Activated CD8-positive, alpha-beta memory T cell treated with anti-CD3 and anti-CD28 coated beads, Interleukin-2, amount 50 U/mL, for 24 hours (primary cell): Measurements from ENCODE around the gene STX18.
"Not testable (repeated sequence)": the region's sequence is repeated elsewhere in the genome, so short reads cannot be mapped to it uniquely, and the experiment has no call there.

Experiments
- DNase-seq: peaks from one replicate; pipeline ENCODE4 v3.0.0-alpha.2; 2020; ENCODE audit errors: extremely low read depth

STX18 gene

GRCh38 chr4:4541661-4542570 lies at the start of gene STX18:
Gene STX18, minus strand, starts transcription at chr4:4542048. Its CDS starts 84 bp downstream, at chr4:4541964.
- peak; percentile 70 for DNase-seq

GRCh38 chr4:4591071-4591470 lies 49.2 kb upstream of the STX18 start:
- no peak for DNase-seq

DNA sequence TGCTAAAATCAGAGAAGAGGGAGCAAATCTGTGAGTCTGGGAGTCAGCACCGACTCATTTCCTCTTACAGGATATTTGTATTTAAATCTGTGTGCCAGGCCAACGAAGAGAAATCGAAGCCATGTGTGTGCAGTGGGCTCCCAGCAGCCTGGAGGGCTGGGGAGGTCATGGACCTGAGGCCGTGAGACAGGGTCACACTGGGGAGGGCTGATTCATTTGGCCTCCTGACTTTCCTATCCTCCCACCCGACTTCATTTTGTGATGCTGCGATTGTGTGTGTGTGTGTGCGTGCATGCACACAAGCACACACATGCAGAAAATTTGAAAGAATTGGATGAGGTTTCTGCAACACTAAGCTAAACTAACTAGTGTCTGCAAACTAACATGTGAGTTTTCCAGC lies 48.7 kb upstream of the STX18 start:
- no peak for DNase-seq

DNA sequence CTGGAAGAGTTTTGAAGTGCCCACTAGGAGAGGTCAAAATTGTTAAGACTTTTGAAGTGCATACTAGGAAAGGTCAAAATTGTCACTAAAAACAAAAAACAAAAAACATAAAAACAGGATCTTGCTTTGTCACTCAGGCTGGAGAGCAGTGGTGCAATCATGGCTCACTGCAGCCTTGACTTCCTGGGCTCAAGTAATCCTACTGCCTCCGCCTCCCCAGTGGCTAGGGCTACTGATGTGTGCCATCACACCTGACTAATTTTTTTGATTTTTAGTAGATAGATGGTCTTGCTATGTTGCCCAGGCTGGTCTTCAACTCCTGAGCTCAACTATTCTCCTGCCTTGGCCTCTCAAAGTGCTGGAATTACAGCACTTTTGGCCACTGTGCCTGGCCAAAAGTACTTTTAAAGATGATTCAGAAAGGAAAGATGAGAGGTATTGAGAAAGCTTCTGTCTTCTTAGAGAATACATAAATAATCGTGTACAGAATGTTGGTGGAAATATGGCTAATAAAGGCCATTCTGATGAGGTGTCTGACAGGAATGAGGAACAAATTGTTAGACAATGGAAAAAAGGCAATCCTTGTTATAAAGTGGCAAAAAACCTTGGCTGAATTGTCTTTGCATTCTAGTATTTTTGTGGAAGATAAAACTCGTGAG lies 43.3 kb upstream of the STX18 start:
- no peak for DNase-seq

- DNase-seq = no peak
Observed at GRCh38 chr4:4583606-4584005, 41.8 kb upstream of the STX18 start.

- DNase-seq = no peak
Observed at GRCh38 chr4:4582653-4583052, 40.8 kb upstream of the STX18 start.

- no peak for DNase-seq
Observed at GRCh38 chr4:4580494-4580893, 38.6 kb upstream of the STX18 start.

- no peak for DNase-seq
Observed at GRCh38 chr4:4578981-4579380, 37.1 kb upstream of the STX18 start.

- DNase-seq = no peak
Observed at GRCh38 chr4:4577359-4577875, 35.6 kb upstream of the STX18 start.

GRCh38 chr4:4575284-4576211 lies 33.7 kb upstream of the STX18 start:
- peak; percentile 29 for DNase-seq

DNA sequence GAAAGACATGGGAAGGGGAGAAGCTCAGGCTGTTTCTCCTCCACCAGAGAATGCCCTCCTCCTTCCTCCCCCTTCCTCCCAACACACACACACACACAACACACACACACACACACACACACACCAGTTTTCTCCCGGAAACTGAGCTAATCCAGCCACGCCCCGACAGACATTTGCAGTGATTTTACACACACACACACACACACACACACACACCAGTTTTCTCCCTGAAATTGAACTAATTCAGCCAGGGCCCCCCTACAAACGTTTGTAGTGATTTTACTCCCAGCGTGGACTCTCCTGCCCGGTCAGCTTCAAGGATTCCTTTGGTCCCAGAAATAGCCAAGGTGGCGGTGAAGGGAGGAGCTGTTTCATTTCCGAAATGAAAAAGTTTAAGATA lies 32.9 kb upstream of the STX18 start:
- DNase-seq = no peak

DNA sequence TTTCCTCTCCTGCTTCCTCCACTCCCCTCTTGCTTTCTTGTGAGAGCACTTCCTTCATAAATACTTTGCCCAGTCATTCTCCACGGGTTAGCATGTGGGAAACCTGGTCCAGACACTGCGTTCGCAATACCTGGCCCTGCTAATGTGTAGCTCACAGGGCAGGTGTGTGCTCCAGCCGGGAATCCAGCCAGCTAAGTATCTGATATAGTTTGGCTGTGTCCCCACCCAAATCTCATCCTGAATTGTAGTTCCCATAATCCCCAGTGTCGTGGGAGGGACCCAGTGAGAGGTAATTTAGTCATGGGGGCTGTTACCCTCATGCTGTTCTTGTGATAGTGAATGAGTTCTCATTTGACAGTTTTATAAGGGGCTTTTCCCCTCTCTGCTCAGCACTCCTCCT lies 32.2 kb upstream of the STX18 start:
- DNase-seq = no peak

- no peak for DNase-seq
Observed at GRCh38 chr4:4572821-4573220, 31.0 kb upstream of the STX18 start.

- not testable (repeated sequence) for DNase-seq
Observed at GRCh38 chr4:4569861-4570260, 28.0 kb upstream of the STX18 start.

DNA sequence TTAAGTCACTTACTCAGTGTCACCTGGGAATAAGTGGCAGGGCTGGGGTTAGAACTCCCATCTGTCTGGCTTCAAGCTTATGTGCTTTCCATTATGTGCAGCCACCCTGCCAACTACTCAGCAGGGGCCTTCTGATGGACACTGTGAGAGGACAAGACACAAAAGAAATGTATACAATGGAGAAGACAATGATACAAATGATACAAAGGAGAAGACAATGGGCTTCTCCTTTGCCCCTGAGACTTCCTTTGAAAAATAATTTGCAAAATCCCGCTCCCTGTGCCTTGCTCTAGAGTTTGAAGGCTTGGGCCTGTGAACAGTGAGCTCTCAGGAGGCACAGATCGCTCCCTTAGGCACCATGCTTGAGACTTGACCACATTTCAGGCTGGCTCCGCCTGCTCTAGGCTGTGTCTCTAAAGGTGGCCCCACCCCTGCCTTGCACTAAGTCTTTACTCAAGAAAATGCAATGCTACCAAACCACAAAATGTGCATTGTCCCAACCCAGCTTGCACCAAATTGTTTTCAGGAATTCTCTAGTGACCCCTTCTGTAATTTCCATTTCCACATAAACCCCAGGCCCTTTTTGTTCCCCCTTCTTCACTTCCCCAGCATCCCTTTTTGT lies 27.1 kb upstream of the STX18 start:
- DNase-seq = no peak

DNA sequence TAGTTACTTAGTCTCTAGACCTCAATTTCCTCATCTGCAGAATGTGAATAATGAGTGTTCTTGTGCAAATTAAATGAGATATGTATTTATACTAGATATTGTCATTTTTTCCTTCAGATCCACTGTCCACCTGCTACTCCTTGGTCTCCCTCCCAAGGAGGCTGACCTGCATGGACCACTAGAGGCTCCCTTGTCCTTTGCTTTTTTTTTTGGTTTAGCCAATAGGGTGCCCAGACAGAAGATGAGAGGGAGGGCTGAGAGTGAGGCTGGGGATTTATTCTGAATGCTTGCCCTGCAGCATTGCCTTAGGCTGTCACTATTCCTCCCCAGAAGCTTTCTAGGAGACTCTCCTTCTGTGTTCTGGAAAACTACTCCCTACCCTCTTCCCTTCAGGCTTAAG lies 24.5 kb upstream of the STX18 start:
- DNase-seq = not testable (repeated sequence)

DNA sequence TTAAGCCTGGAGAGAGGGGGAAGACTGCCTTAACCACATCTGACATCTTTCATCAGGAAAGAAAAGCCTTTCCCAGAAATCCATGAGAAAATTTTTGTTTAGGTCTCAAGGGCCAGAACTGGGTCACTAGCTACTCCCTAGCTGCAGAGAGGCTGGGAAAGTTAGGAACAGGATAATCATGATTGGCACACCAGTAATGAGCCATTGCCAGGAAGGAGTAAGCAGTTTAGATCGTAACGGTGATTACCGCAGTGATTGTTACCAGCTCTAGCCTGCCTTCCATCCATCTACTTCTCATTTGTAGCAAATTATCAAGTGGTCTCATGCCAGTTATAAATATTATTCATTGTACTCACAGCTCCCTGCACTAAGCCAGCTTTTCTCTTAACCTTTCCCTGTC lies 22.7 kb upstream of the STX18 start:
- DNase-seq = no peak

- DNase-seq = no peak
Observed at GRCh38 chr4:4560642-4561041, 18.8 kb upstream of the STX18 start.

DNA sequence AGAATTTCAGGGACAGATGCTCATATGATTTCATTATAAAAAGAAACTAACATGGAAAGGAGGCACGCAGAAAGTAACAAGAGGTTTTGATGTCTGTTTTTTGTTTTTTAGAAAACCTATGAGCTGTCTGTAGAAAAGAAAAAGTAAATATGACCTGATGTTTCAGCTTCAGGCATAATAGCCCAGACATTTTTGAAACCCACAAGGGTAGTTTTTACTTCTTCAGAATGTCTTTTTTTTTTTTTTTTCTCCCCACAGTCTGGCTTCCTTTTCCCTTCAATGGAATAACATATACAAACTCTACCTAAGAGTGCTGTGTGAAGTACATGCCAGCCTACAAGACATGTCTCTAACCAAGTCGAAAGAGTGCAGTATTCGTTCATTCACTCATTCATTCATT lies 18.3 kb upstream of the STX18 start:
- DNase-seq = no peak

DNA sequence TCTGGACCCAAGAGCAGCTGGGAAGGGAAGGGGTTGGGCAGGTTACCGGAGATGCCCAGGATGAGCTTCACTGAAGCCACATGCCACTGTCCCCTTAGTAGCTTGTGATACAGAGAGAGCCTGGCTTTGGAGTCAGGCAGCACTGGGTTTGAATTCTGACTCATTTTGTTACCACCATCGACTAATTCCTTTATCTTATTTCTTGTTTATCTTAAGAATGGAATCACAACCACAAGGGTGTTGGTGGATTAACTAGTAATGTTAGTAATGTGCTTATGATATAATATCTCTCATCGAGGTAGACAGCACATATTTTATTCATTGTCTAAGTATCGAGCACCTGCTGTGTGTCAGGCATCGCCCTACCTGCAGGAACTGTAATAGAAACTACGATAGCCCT lies 17.7 kb upstream of the STX18 start:
- DNase-seq = no peak

DNA sequence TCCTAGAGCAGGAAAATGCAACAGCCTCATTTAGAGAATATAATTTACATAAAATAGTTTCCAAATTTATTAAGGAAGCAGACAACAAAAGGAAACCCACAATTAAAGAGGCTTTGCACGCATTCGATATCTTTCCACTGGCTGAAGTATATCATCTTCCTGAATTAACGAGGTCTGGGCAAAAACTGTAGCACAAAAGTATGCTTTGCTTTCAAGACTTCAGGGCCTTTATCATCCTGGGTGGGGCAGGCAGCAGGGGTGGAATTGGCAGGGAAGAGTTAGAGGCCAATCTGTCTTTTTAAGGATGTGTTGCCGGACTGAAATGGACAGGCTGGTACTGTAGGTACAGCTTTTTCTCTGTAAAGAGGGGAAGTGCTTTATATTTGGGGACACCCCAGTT lies 17.0 kb upstream of the STX18 start:
- DNase-seq = no peak
